ENCODE measurements around the gene ACTN2.
A peak's percentile ranks its signal among the peaks of the same experiment; 100 is the strongest.

Gene ACTN2

GRCh38 chr1:236767276-236767675, 81.0 kb downstream of the ACTN2 start:
- DNase-seq (ENCODE audit: insufficient read length, low spot score) (no peak), FAIRE-seq (peak; percentile 41)
- no peak for TF ChIP-seq CTCF (IDR thresholded peaks at IDR 0.05; ENCODE audit: insufficient read depth, missing control alignments)

- FAIRE-seq (no peak), DNase-seq (ENCODE audit: insufficient read length, low spot score) (no peak)
- no peak for TF ChIP-seq CTCF (IDR thresholded peaks at IDR 0.05; ENCODE audit: insufficient read depth, missing control alignments)
Observed at GRCh38 chr1:236768601-236769000, 82.3 kb downstream of the ACTN2 start.

GRCh38 chr1:236773919-236774318, 87.6 kb downstream of the ACTN2 start:
- no peak for TF ChIP-seq CTCF (IDR thresholded peaks at IDR 0.05; ENCODE audit: insufficient read depth, missing control alignments)
- FAIRE-seq (no peak), DNase-seq (ENCODE audit: insufficient read length, low spot score) (no peak)

- FAIRE-seq (no peak), DNase-seq (ENCODE audit: insufficient read length, low spot score) (no peak)
- TF ChIP-seq CTCF (IDR thresholded peaks at IDR 0.05; ENCODE audit: insufficient read depth, missing control alignments): peak; percentile 64
Observed at GRCh38 chr1:236774926-236775325, 88.6 kb downstream of the ACTN2 start.

- DNase-seq (ENCODE audit: insufficient read length, low spot score) (no peak), FAIRE-seq (no peak)
- no peak for TF ChIP-seq CTCF (IDR thresholded peaks at IDR 0.05; ENCODE audit: insufficient read depth, missing control alignments)
Observed at GRCh38 chr1:236779312-236779711, 93.0 kb downstream of the ACTN2 start.

- no peak for TF ChIP-seq CTCF (IDR thresholded peaks at IDR 0.05; ENCODE audit: insufficient read depth, missing control alignments)
- no peak for DNase-seq (ENCODE audit: insufficient read length, low spot score)
- no peak for FAIRE-seq
Observed at GRCh38 chr1:236785477-236785876, 99.2 kb downstream of the ACTN2 start.

GRCh38 chr1:236786453-236786852, 100.2 kb downstream of the ACTN2 start:
- FAIRE-seq (no peak), DNase-seq (ENCODE audit: insufficient read length, low spot score) (no peak)
- TF ChIP-seq CTCF (IDR thresholded peaks at IDR 0.05; ENCODE audit: insufficient read depth, missing control alignments): no peak

All from D721Med (cell line).